Neural cell (in vitro differentiated cells): ENCODE measurements around the gene SCGB1C2.
"Not testable (repeated sequence)": the region's sequence is repeated elsewhere in the genome, so short reads cannot be mapped to it uniquely, and the experiment has no call there.

Experiments used
- POLR2AphosphoS5 ChIP-seq: IDR thresholded peaks from 2 replicates; pipeline ENCODE4 v1.6.1; 2012
- RAD21 ChIP-seq: fragments of 450-650 bp; conservative IDR thresholded peaks from 2 replicates; pipeline ENCODE4 v1.6.1; 2014; ENCODE audit warnings: antibody characterized with exemption, mild to moderate bottlenecking, moderate library complexity
- TF ChIP-seq, protein P1 (sequence below): IDR thresholded peaks from 2 replicates; pipeline ENCODE4 v1.6.1; 2012; ENCODE audit warnings: borderline replicate concordance
- TF ChIP-seq, protein P2 (sequence below): fragments of 450-650 bp; IDR thresholded peaks from 2 replicates; pipeline ENCODE4 v1.5.1; 2014; ENCODE audit warnings: antibody characterized with exemption, mild to moderate bottlenecking, moderate library complexity; ENCODE audit not compliant: poor library complexity, severe bottlenecking

- TF ChIP-seq POLR2AphosphoS5, RAD21: not testable (repeated sequence)
- TF ChIP-seq, protein P1, sequence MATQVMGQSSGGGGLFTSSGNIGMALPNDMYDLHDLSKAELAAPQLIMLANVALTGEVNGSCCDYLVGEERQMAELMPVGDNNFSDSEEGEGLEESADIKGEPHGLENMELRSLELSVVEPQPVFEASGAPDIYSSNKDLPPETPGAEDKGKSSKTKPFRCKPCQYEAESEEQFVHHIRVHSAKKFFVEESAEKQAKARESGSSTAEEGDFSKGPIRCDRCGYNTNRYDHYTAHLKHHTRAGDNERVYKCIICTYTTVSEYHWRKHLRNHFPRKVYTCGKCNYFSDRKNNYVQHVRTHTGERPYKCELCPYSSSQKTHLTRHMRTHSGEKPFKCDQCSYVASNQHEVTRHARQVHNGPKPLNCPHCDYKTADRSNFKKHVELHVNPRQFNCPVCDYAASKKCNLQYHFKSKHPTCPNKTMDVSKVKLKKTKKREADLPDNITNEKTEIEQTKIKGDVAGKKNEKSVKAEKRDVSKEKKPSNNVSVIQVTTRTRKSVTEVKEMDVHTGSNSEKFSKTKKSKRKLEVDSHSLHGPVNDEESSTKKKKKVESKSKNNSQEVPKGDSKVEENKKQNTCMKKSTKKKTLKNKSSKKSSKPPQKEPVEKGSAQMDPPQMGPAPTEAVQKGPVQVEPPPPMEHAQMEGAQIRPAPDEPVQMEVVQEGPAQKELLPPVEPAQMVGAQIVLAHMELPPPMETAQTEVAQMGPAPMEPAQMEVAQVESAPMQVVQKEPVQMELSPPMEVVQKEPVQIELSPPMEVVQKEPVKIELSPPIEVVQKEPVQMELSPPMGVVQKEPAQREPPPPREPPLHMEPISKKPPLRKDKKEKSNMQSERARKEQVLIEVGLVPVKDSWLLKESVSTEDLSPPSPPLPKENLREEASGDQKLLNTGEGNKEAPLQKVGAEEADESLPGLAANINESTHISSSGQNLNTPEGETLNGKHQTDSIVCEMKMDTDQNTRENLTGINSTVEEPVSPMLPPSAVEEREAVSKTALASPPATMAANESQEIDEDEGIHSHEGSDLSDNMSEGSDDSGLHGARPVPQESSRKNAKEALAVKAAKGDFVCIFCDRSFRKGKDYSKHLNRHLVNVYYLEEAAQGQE = not testable (repeated sequence)
- TF ChIP-seq, protein P2, sequence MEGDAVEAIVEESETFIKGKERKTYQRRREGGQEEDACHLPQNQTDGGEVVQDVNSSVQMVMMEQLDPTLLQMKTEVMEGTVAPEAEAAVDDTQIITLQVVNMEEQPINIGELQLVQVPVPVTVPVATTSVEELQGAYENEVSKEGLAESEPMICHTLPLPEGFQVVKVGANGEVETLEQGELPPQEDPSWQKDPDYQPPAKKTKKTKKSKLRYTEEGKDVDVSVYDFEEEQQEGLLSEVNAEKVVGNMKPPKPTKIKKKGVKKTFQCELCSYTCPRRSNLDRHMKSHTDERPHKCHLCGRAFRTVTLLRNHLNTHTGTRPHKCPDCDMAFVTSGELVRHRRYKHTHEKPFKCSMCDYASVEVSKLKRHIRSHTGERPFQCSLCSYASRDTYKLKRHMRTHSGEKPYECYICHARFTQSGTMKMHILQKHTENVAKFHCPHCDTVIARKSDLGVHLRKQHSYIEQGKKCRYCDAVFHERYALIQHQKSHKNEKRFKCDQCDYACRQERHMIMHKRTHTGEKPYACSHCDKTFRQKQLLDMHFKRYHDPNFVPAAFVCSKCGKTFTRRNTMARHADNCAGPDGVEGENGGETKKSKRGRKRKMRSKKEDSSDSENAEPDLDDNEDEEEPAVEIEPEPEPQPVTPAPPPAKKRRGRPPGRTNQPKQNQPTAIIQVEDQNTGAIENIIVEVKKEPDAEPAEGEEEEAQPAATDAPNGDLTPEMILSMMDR = not testable (repeated sequence)
These were observed at the start of gene SCGB1C2 for GRCh38 chr17:137166-137807.
